Measurements from ENCODE around the gene NUP188.
"Not testable (repeated sequence)": the region's sequence is repeated elsewhere in the genome, so short reads cannot be mapped to it uniquely, and the experiment has no call there.

NUP188 gene

DNA sequence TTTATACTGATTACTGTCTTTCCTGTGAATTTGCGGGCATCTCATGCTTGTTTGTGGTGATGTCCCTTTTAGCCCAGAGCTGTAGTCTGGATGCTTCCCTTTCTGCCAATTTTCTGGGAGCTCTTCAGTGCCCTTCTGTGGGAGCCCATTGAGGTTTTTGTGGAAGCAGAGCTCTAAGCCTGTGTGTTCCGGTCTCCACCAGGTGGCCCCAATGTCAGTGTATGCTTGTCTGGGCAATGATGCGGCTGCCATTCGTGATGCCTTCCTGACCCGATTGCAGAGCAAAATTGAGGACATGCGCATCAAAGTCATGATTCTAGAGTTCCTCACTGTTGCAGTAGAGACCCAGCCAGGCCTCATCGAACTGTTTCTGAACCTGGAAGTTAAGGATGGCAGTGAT is 45.5 kb downstream of the NUP188 start:
- peaks cover 39 to 74% of the 10 kb centered on the region in 2 donors for H3K36me3 ChIP-seq (ENCODE audit: control insufficient read depth in 1 of 2, insufficient read depth in 2 of 2, low read length in 2 of 2)
- H3K4me1 ChIP-seq (ENCODE audit: control insufficient read depth in 1 of 2, insufficient read depth in 2 of 2, low read length in 2 of 2): no peaks in the 10 kb centered on the region
- no peak overlapping the region for H3K27ac ChIP-seq (ENCODE audit: low read depth, low read length)
- H3K27me3 ChIP-seq (ENCODE audit: control insufficient read depth in 1 of 2, insufficient read depth in 2 of 2, low read length in 2 of 2): no peaks in the 10 kb centered on the region
- no peak overlapping the region for H3K9ac ChIP-seq (ENCODE audit: low read depth in 1 of 2, low read length in 2 of 2)
- no peak overlapping the region for H3K4me3 ChIP-seq (ENCODE audit: low read depth in 1 of 2, low read length in 2 of 2)
- no peaks in the 10 kb centered on the region for H3K9me3 ChIP-seq (ENCODE audit: control insufficient read depth in 1 of 2, low read length in 2 of 2)

- H3K4me1 ChIP-seq (ENCODE audit: control insufficient read depth in 1 of 2, insufficient read depth in 2 of 2, low read length in 2 of 2): no peaks in the 10 kb centered on the region
- H3K27ac ChIP-seq (ENCODE audit: low read depth, low read length): no peak overlapping the region
- no peaks in the 10 kb centered on the region for H3K9me3 ChIP-seq (ENCODE audit: control insufficient read depth in 1 of 2, low read length in 2 of 2)
- no peaks in the 10 kb centered on the region for H3K27me3 ChIP-seq (ENCODE audit: control insufficient read depth in 1 of 2, insufficient read depth in 2 of 2, low read length in 2 of 2)
- no peak overlapping the region for H3K9ac ChIP-seq (ENCODE audit: low read depth in 1 of 2, low read length in 2 of 2)
- no peak overlapping the region for H3K4me3 ChIP-seq (ENCODE audit: low read depth in 1 of 2, low read length in 2 of 2)
- peaks cover 56 to 78% of the 10 kb centered on the region in 2 donors for H3K36me3 ChIP-seq (ENCODE audit: control insufficient read depth in 1 of 2, insufficient read depth in 2 of 2, low read length in 2 of 2)
These were observed 48.3 kb downstream of the NUP188 start for GRCh38 chr9:128995791-128996190.

DNA sequence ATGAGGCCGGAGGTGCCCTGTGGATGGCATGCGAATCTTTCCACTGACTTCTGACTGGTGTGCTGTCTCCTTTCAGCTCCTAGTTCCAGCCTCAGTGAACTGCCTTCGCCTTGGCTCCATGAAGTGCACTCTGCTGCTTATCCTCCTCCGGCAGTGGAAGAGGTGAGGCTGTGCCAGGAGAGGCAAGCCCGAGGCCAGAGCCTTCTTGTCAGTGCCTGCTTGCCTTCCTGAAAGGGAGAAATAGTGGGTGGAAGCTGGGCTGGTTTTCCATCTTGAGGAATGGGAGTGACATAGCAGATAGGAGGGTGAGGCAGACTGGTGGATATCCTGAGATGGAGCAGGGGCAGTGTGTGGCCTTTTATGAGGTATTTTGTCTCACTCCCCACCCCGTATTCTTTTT is 51.0 kb downstream of the NUP188 start:
- no peak overlapping the region for H3K4me3 ChIP-seq (ENCODE audit: low read depth in 1 of 2, low read length in 2 of 2)
- no peak overlapping the region for H3K9ac ChIP-seq (ENCODE audit: low read depth in 1 of 2, low read length in 2 of 2)
- no peaks in the 10 kb centered on the region for H3K27me3 ChIP-seq (ENCODE audit: control insufficient read depth in 1 of 2, insufficient read depth in 2 of 2, low read length in 2 of 2)
- no peak overlapping the region for H3K27ac ChIP-seq (ENCODE audit: low read depth, low read length)
- H3K36me3 ChIP-seq (ENCODE audit: control insufficient read depth in 1 of 2, insufficient read depth in 2 of 2, low read length in 2 of 2): peaks cover 69 to 86% of the 10 kb centered on the region in 2 donors
- no peaks in the 10 kb centered on the region for H3K4me1 ChIP-seq (ENCODE audit: control insufficient read depth in 1 of 2, insufficient read depth in 2 of 2, low read length in 2 of 2)
- no peaks in the 10 kb centered on the region for H3K9me3 ChIP-seq (ENCODE audit: control insufficient read depth in 1 of 2, low read length in 2 of 2)

GRCh38 chr9:128999581-129000206 is 52.2 kb downstream of the NUP188 start:
- H3K27ac ChIP-seq (ENCODE audit: low read depth, low read length): no peak overlapping the region
- peaks cover 59 to 74% of the 10 kb centered on the region in 2 donors for H3K36me3 ChIP-seq (ENCODE audit: control insufficient read depth in 1 of 2, insufficient read depth in 2 of 2, low read length in 2 of 2)
- no peaks in the 10 kb centered on the region for H3K4me1 ChIP-seq (ENCODE audit: control insufficient read depth in 1 of 2, insufficient read depth in 2 of 2, low read length in 2 of 2)
- no peak overlapping the region for H3K9ac ChIP-seq (ENCODE audit: low read depth in 1 of 2, low read length in 2 of 2)
- no peak overlapping the region for H3K4me3 ChIP-seq (ENCODE audit: low read depth in 1 of 2, low read length in 2 of 2)
- no peaks in the 10 kb centered on the region for H3K27me3 ChIP-seq (ENCODE audit: control insufficient read depth in 1 of 2, insufficient read depth in 2 of 2, low read length in 2 of 2)
- no peaks in the 10 kb centered on the region for H3K9me3 ChIP-seq (ENCODE audit: control insufficient read depth in 1 of 2, low read length in 2 of 2)

GRCh38 chr9:129001504-129002325 is 54.2 kb downstream of the NUP188 start:
- H3K4me1 ChIP-seq (ENCODE audit: control insufficient read depth in 1 of 2, insufficient read depth in 2 of 2, low read length in 2 of 2): no peaks in the 10 kb centered on the region
- no peak overlapping the region for H3K27ac ChIP-seq (ENCODE audit: low read depth, low read length)
- no peak overlapping the region for H3K4me3 ChIP-seq (ENCODE audit: low read depth in 1 of 2, low read length in 2 of 2)
- no peaks in the 10 kb centered on the region for H3K9me3 ChIP-seq (ENCODE audit: control insufficient read depth in 1 of 2, low read length in 2 of 2)
- H3K27me3 ChIP-seq (ENCODE audit: control insufficient read depth in 1 of 2, insufficient read depth in 2 of 2, low read length in 2 of 2): no peaks in the 10 kb centered on the region
- H3K9ac ChIP-seq (ENCODE audit: low read depth in 1 of 2, low read length in 2 of 2): no peak overlapping the region
- peaks cover 56 to 76% of the 10 kb centered on the region in 2 donors for H3K36me3 ChIP-seq (ENCODE audit: control insufficient read depth in 1 of 2, insufficient read depth in 2 of 2, low read length in 2 of 2)

- H3K4me1 ChIP-seq (ENCODE audit: control insufficient read depth in 1 of 2, insufficient read depth in 2 of 2, low read length in 2 of 2): peaks cover 0 to 3% of the 10 kb centered on the region in 2 donors
- H3K9me3 ChIP-seq (ENCODE audit: control insufficient read depth in 1 of 2, low read length in 2 of 2): no peaks in the 10 kb centered on the region
- no peak overlapping the region for H3K27ac ChIP-seq (ENCODE audit: low read depth, low read length)
- no peak overlapping the region for H3K4me3 ChIP-seq (ENCODE audit: low read depth in 1 of 2, low read length in 2 of 2)
- H3K36me3 ChIP-seq (ENCODE audit: control insufficient read depth in 1 of 2, insufficient read depth in 2 of 2, low read length in 2 of 2): peaks cover 56 to 76% of the 10 kb centered on the region in 2 donors
- H3K27me3 ChIP-seq (ENCODE audit: control insufficient read depth in 1 of 2, insufficient read depth in 2 of 2, low read length in 2 of 2): no peaks in the 10 kb centered on the region
- no peak overlapping the region for H3K9ac ChIP-seq (ENCODE audit: low read depth in 1 of 2, low read length in 2 of 2)
These were observed 55.5 kb downstream of the NUP188 start for GRCh38 chr9:129002992-129003391.

DNA sequence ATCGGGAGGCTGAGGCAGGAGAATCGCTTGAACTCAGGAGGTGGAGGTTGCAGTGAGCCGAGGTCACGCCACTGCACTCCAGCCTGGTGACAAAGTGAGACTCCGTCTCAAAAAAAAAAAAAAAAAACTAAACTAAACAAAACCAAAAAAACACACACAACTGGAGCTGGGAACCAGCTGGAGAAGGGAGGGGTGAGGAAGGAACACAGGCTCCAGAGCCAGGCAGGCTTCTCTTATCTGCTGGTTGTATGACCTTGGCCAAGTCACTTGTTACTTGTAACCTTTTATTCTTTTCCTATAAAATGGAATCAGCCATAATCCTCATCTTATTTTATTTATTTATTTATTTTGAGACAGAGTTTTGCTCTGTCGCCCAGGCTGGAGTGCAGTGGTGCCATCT is 56.7 kb downstream of the NUP188 start:
- not testable (repeated sequence) for H3K27ac ChIP-seq (ENCODE audit: low read depth, low read length); H3K4me1 ChIP-seq (ENCODE audit: control insufficient read depth in 1 of 2, insufficient read depth in 2 of 2, low read length in 2 of 2); H3K9ac ChIP-seq (ENCODE audit: low read depth in 1 of 2, low read length in 2 of 2); H3K4me3 ChIP-seq (ENCODE audit: low read depth in 1 of 2, low read length in 2 of 2); H3K9me3 ChIP-seq (ENCODE audit: control insufficient read depth in 1 of 2, low read length in 2 of 2); H3K27me3 ChIP-seq (ENCODE audit: control insufficient read depth in 1 of 2, insufficient read depth in 2 of 2, low read length in 2 of 2)
- peaks cover 48 to 78% of the 10 kb centered on the region in 2 donors for H3K36me3 ChIP-seq (ENCODE audit: control insufficient read depth in 1 of 2, insufficient read depth in 2 of 2, low read length in 2 of 2)

DNA sequence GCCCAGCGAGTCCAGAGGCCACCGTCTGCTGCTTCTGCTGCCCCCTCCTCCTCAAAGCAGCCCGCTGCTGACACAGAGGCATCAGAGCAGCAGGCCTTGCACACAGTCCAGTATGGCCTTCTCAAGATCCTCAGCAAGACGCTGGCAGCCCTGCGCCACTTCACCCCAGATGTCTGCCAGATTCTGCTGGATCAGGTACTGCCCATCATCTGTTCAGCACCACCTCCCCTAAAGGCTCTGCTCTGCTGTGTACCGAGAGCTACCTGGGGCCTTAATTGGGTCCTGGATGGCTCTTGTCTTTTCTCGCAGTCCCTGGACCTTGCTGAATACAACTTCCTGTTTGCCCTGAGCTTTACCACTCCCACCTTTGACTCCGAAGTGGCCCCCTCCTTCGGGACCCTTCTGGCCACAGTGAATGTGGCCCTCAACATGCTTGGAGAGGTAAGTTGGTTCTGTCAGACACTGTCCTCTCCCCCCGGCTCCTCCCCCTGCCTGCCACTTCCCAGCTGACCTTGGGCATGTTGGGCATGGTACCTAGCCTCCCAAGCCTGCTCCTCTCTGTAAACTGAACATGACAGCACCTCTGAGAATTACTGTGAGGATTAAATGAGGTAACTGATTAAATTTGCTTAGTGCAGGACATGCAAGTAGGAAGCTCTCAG is 58.0 kb downstream of the NUP188 start:
- Histone ChIP-seq H3K4me1 (ENCODE audit: control insufficient read depth in 1 of 2, insufficient read depth in 2 of 2, low read length in 2 of 2) (peaks cover 0 to 3% of the 10 kb centered on the region in 2 donors), H3K9me3 (ENCODE audit: control insufficient read depth in 1 of 2, low read length in 2 of 2) (no peaks in the 10 kb centered on the region), H3K36me3 (ENCODE audit: control insufficient read depth in 1 of 2, insufficient read depth in 2 of 2, low read length in 2 of 2) (peaks cover 42 to 78% of the 10 kb centered on the region in 2 donors), H3K4me3 (ENCODE audit: low read depth in 1 of 2, low read length in 2 of 2) (no peak overlapping the region), H3K27me3 (ENCODE audit: control insufficient read depth in 1 of 2, insufficient read depth in 2 of 2, low read length in 2 of 2) (no peaks in the 10 kb centered on the region), H3K27ac (ENCODE audit: low read depth, low read length) (no peak overlapping the region), H3K9ac (ENCODE audit: low read depth in 1 of 2, low read length in 2 of 2) (no peak overlapping the region)

- no peaks in the 10 kb centered on the region for H3K9me3 ChIP-seq (ENCODE audit: control insufficient read depth in 1 of 2, low read length in 2 of 2)
- no peak overlapping the region for H3K27ac ChIP-seq (ENCODE audit: low read depth, low read length)
- no peak overlapping the region for H3K9ac ChIP-seq (ENCODE audit: low read depth in 1 of 2, low read length in 2 of 2)
- peaks cover 0 to 3% of the 10 kb centered on the region in 2 donors for H3K4me1 ChIP-seq (ENCODE audit: control insufficient read depth in 1 of 2, insufficient read depth in 2 of 2, low read length in 2 of 2)
- no peak overlapping the region for H3K4me3 ChIP-seq (ENCODE audit: low read depth in 1 of 2, low read length in 2 of 2)
- H3K36me3 ChIP-seq (ENCODE audit: control insufficient read depth in 1 of 2, insufficient read depth in 2 of 2, low read length in 2 of 2): peaks cover 46 to 77% of the 10 kb centered on the region in 2 donors
- no peaks in the 10 kb centered on the region for H3K27me3 ChIP-seq (ENCODE audit: control insufficient read depth in 1 of 2, insufficient read depth in 2 of 2, low read length in 2 of 2)
These were observed 59.0 kb downstream of the NUP188 start for GRCh38 chr9:129006328-129007034.
